Ramos (cell line): Measurements from ENCODE around the gene ZNF107.
"Not testable (repeated sequence)": the region's sequence is repeated elsewhere in the genome, so short reads cannot be mapped to it uniquely, and the experiment has no call there.

ENCODE experiments used
- in situ Hi-C: fragments of 300-500 bp; cut with MboI; formaldehyde crosslinking; loops from one replicate; pipeline ENCODE4 v1.14.3; 2022; ENCODE audit warnings: low sequenced_read_pairs; ENCODE audit not compliant: unreplicated experiment

The ZNF107 gene

GRCh38 chr7:64642046-64642445 is 23.9 kb upstream of the ZNF107 start:
- in situ Hi-C loops = no loop called here

GRCh38 chr7:64642875-64643274 is 23.1 kb upstream of the ZNF107 start:
- in situ Hi-C loops = no loop called here

DNA sequence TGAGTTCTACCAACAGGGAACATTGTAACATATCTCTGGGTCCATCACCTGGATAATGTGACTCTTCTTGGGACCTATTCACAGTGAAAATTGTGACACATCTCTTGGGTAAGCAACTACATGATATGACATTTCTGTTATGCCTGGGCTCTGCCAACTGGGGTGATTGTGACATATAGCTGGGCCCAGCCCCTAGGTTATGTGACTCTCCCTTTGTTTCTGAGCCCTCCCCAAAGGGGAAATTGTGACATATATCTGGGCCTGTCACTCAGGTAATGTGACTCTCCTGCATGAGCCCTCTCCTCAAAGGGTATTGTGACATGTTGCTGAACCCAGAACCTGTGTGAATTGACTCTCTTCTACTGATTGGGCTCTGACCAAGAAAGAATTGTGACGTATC is 22.4 kb upstream of the ZNF107 start:
- in situ Hi-C loops = no loop called here

DNA sequence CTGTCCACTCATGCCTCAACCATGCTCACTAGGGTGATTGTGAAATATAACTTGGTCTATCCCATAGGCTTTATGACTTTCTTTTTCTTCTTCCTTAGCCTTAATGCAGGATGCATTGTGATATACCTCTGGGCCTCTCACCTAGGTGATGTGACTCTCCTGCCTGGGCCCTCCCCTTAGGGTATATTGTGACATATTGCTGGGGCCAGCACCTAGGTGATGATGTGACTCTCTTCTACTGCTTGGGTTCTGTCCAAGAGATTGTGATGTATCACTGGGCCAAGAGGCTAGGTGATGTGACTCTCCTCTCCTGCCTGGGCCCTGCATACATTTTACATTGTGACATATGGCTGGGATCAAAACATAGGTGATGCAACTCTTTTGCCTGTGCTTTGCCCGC is 14.7 kb upstream of the ZNF107 start:
- in situ Hi-C loops = loop anchor here (25.0 kb wide), 1 partner anchor 261 kb away; the partner anchor contains the start of gene ZNF273

DNA sequence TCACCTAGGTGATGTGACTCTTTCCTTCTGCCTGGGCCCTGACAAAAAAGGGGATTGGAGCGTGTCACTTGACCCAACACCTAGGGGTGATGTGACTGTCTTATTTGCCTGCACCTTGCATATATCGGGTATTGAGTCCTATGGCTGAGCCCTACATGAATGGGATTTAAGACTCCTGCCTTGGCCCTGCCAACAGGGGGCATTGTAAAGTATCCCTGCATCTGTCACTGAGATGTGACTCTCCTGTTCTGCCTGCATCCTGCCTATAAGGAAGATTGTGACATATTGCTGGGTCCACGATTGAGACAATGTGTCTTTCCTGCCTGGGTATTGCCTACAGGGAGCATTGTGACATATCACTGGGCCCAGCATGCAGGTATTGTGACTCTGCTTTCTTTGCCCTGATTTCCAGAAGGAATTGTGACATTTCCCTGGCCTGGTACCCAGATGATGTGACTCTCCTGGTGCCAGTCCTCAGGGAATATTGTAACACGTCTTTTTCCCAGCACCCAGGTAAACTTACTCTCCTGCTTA is 14.2 kb upstream of the ZNF107 start:
- in situ Hi-C loops = loop anchor here (25.0 kb wide), 1 partner anchor 261 kb away; the partner anchor contains the start of gene ZNF273

GRCh38 chr7:64653721-64654401 is 12.1 kb upstream of the ZNF107 start:
- in situ Hi-C loops = loop anchor here (25.0 kb wide), 1 partner anchor 258 kb away; the partner anchor contains the start of gene ZNF273

- in situ Hi-C loops = loop anchor here (25.0 kb wide), 1 partner anchor 257 kb away; the partner anchor contains the start of gene ZNF273
These were observed 11.0 kb upstream of the ZNF107 start for GRCh38 chr7:64654796-64655548.

DNA sequence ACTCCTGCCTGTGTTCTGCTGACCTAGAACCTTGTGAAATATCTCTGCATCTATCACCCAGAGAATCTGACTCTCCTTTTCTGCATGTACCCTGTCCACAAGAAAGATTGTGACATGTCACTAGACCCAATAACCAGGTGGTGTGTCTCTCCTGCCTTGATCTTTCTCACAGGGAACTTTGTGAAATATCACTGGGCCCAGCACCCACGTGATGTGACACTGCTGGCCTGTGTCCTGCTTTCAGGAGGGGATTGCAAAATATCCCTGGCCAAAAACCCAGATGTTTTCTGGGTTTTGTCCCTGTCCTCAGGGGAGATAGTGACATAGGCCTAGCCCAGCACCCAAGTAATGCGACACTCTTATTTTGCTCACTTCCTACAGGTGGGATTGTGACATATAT is 10.1 kb upstream of the ZNF107 start:
- in situ Hi-C loops = loop anchor here (25.0 kb wide), 1 partner anchor 256 kb away; the partner anchor contains the start of gene ZNF273

- in situ Hi-C loops = loop anchor here (25.0 kb wide), 1 partner anchor 256 kb away; the partner anchor contains the start of gene ZNF273
These were observed 9.4 kb upstream of the ZNF107 start for GRCh38 chr7:64656489-64656888.

DNA sequence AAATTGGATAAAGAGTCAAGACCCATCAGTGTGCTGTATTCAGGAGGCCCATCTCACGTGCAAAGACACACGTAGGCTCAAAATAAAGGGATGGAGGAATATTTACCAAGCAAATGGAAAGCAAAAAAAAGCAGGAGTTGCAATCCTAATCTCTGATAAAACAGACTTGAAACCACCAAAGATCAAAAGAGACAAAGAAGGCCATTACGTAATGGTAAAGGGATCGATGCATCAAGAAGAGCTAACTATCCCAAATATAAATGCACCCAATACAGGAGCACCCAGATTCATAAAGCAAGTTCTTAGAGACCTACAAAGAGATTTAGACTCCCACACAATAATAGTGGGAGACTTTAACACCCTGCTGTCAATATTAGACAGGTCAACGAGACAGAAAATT is 3.8 kb upstream of the ZNF107 start:
- in situ Hi-C loops = loop anchor here (25.0 kb wide), 1 partner anchor 250 kb away; the partner anchor contains the start of gene ZNF273

GRCh38 chr7:64666663-64667050 is 724 bp downstream of the ZNF107 start:
- in situ Hi-C loops = loop anchor here (25.0 kb wide), 1 partner anchor 246 kb away; the partner anchor contains the start of gene ZNF273

DNA sequence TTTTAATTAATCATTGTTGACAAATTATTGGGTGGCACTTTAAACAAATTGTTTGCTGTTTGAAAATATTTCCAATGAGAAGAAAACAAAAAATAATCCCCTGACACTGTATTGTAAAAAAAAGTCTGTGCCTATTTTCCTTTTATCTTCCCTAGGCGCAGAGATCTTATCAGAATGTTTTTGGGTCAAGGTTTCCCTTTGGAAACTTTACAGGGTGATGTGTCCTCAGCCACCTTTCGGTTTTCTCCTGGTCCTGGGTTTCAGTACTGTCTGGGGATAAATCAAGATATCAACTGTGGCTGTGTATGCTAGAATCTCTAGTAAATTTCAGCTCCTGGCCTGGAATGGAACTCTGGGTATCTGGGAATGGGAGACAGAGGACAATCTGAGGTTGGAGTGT is 1.4 kb downstream of the ZNF107 start:
- in situ Hi-C loops = loop anchor here (25.0 kb wide), 1 partner anchor 245 kb away; the partner anchor contains the start of gene ZNF273

DNA sequence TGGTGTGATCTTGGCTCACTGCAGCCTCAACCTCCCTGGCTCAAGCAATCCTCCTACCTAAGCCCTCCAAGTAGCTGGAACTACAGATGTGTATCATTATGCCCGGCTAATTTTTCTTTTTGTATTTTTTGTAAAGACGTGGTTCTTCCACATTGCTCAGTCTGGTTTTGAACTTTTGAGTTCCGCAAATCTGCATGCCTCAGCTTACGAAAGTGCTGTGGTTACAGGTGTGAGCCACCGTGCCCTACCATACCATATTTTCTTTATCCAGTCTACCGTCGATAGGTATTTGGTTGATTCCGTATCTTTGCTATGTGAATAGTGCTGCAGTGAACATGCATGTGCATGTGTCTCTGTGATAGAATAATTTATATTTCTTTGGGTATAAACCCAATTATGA is 6.5 kb downstream of the ZNF107 start:
- in situ Hi-C loops = loop anchor here (25.0 kb wide), 1 partner anchor 240 kb away; the partner anchor contains the start of gene ZNF273

GRCh38 chr7:64685091-64685490 is 19.2 kb downstream of the ZNF107 start:
- in situ Hi-C loops = loop anchor here (10.0 kb wide), 1 partner anchor 790 kb away; no protein-coding TSS in a partner anchor

GRCh38 chr7:64685741-64686140 is 19.8 kb downstream of the ZNF107 start:
- in situ Hi-C loops = loop anchor here (10.0 kb wide), 1 partner anchor 789 kb away; no protein-coding TSS in a partner anchor

GRCh38 chr7:64686493-64687184 is 20.7 kb downstream of the ZNF107 start:
- in situ Hi-C loops = loop anchor here (10.0 kb wide), 1 partner anchor 788 kb away; no protein-coding TSS in a partner anchor

DNA sequence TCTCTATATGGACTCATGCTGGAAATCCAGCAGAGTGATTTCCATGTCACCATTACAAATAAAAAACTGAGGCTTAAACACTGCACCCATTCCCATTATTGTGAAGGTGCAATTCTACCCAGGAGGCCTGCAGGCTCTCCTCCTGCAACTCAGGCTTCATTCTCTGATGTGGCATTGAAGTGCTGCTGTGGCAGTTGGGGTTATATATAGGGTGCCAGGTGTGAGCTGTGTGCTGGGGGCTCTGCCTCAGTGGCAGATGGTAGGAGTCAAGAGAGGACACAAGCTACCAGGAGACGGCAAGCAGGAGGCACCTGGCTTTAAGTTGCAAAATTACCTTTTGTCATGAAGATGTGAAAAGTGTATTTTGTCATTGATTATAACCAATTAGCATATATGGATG is 21.3 kb downstream of the ZNF107 start:
- in situ Hi-C loops = loop anchor here (10.0 kb wide), 1 partner anchor 788 kb away; no protein-coding TSS in a partner anchor

- in situ Hi-C loops = loop anchor here (10.0 kb wide), 1 partner anchor 786 kb away; no protein-coding TSS in a partner anchor
These were observed 23.1 kb downstream of the ZNF107 start for GRCh38 chr7:64688988-64689387.

GRCh38 chr7:64691831-64692230 is 25.9 kb downstream of the ZNF107 start:
- in situ Hi-C loops = no loop called here

DNA sequence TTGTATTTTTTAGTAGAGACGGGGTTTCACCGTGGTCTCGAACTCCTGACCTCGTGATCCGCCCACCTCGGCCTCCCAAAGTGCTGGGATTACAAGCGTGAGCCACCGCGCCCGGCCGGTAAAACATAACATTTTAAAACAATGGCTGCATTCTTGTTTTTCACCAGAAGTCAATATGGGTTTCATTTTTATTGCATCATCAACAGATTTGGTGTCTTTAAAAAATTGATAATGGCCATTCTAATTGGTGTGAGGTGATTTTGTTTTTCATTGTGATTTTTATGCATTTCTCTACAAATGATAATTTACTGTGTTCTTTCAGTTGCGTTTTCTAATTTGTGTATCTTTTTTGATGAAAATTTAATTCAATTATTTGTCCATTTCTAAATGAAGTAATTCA is 31.9 kb downstream of the ZNF107 start:
- in situ Hi-C loops = not testable (repeated sequence)
